GOT3 (cell line): ENCODE measurements around the gene RINL.
"Not testable (repeated sequence)": the region's sequence is repeated elsewhere in the genome, so short reads cannot be mapped to it uniquely, and the experiment has no call there.

Source experiments
- DNase-seq: peaks from one replicate; lab custom pipeline; 2025; ENCODE audit warnings: mixed read lengths; lab: John Stamatoyannopoulos, UW

Gene RINL

DNA sequence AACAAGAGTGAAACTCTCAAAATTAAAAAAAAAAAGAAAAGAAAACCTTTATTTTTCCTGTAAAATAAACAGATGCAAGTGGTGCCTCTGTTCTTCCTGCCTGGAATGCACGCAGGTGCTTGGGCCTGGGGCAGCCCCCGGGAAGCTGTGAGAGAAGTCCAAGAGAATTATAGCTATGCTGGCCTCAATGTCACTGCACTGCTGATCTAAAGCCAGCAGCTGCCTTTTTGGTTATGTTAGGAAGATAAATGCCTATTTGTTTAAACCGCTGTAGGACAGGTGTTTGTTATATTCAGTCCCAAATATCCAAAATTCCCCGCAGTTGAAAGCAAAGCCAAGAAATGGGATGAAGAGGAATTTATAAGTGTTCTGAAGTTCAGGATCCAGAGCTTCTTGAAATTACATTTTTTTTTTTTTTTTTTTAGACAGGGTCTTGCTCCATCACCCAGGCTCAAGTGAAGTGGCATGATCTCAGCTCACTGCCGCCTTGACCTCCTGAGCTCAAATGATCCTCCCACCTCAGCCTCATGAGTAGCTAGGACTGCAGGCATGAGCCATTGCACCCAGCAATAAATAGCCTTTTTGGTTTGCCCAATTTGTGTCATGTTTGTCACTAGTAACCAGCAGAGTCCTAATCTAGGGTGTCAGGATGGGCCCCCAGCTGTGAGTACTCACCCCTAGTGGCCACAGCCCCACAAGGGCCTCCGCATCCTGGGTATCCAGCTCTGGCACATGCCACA is 2.2 kb downstream of the RINL start:
- DNase-seq, result no peak

DNA sequence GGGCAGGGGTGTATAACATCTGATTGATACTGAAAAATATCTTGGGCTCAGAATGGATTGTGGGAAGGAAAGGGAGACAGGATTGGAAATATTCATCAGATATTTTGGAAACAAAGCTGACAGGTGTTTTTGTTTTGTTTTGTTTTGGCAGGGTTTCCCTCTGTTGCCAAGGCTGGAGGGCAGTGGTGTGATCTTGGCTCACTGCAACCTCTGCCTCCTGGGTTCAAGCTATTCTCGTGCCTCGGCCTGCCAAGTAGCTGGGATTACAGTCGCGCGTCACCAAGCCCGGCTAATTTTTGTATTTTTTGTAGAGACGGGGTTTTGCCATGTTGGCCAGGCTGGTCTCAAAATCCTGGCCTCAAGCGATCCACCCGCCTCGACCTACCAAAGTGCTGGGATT is 4.7 kb downstream of the RINL start:
- DNase-seq, result not testable (repeated sequence)

DNA sequence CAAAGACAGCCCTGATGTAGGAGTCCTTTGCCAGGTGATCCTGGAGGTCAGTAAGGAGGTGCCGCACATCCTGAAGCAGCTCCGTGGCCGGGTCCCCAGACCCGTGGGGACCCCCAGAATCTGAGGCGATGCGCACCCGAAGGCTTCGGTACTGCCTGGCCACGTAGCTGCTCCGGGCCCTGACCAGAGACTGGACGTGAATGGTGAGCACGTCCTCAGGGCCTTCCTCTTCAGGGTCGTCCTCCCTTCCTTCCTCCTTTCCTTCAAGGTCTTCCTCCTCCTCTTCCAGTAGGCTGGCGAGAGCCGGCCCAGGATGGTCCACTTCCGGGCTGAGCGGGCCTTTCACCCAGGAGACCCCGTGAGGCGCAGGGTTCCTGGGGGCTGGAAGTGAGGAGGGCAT is 7.5 kb downstream of the RINL start:
- DNase-seq, result no peak

DNA sequence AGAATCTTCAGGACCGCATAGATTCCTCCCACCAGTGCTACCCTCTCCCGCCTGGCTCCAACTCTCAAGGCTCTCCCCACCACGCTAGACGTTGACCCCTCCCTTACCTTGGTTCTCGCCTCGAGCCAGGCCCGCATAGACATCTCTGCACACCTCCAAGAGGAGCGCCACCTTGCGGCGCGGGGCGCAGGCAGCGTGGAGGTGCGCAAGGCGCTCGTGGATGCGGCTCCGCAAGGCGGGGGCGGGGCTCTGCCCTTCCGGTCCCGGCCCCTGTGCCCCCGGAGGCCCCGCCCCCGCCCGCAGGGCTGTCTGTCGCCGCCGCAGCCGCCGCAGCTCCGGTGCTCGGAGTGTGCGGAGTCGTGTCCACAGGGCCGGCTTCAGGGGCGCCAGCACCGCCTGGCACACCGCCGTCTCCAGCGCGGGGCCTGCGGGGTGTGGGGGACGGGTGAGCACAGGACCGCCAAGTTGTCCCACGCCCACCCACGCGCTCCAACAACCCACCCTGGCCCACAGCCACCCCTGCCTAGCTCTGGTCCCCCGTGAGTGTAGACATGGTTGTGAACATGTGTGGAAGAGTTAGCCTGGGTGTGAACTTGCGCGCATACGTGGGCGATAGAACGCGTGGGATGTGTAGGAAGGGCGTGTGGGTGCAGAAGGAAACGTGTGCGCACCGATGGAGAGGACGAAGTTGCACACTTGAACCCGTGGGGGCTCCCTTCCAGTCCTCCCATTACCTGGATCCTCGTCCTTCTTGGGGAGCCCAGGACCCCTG is 8.1 kb downstream of the RINL start:
- peak; percentile 47 for DNase-seq

DNA sequence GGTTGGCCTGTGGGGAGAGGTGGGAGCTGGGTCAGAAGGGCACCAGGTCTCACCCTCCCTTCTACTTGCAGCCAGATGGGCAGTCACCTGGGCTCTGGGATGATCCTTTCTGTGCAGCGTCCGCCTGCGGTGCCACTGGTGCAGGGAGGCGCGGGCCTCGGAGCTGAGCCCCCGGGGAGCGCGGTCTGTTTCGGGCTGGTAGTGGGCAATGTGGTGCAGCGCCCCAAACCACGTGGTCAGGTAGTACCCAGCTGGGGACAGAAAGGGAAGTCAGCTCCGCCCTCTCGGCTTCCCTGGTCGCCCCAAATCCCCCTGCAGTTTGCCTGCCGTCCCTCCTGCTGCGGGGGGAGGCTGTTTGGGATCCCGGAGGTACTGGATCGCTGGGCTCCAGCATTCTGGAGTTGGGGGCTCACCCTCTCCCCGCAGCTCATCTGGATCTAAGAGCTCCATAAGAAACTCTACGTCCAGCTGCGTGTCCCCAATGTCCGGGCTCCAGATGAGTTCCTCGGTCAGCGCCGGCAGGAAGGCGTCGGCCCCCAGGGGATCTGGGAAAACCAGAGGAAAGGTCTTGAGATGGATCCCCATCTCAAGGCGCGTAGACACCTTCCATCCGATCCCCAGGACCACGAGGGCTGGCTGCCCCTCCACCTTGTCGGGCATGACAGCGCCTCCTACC is 8.8 kb downstream of the RINL start:
- DNase-seq, result no peak

DNA sequence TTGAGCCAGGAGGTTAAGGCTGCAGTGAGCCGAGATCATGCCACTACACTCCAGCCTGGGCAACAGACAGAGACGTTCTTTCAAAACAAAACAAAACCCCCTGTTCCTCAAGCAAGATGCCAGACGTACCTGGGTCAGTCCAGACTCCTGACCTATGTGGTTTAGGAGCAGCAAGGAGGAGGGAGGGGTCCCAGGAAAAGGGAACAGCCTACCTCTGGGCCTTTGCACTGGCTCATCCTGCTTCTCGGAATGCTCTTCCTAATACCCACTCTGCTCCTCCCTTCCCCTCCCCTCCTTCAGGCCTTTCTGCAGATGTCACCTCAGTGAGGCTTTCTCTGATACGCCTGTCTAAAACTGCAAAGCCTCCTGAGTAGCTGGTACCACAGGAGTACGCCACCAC is 9.5 kb downstream of the RINL start:
- DNase-seq, result no peak

DNA sequence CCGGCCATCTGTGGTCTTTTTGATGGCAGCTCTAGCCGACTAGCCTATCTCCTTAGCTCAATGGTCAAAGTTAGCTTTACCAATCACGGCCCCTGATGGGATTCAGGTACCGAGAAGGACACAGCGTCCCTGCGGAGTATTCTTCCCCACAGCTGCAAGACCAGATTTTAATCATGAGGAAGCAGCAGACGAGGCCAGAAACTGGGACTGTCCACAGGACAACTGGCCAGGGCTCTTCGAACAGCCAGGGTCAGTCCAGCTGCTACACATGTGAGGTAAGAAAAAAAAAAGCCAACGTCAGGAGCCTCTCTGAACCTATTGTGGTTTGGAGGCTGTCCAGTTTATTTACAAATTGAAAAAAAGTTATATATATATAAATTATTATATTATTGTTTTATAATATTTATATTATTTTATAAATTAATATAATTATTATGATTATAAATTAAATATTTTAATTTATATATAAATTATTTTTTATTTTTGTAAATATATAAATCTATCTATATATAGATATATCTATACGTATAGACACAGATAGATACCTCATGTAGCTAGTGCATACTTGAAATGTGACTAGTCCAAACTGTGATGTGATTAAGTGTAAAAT is 10.8 kb downstream of the RINL start:
- no peak for DNase-seq

DNA sequence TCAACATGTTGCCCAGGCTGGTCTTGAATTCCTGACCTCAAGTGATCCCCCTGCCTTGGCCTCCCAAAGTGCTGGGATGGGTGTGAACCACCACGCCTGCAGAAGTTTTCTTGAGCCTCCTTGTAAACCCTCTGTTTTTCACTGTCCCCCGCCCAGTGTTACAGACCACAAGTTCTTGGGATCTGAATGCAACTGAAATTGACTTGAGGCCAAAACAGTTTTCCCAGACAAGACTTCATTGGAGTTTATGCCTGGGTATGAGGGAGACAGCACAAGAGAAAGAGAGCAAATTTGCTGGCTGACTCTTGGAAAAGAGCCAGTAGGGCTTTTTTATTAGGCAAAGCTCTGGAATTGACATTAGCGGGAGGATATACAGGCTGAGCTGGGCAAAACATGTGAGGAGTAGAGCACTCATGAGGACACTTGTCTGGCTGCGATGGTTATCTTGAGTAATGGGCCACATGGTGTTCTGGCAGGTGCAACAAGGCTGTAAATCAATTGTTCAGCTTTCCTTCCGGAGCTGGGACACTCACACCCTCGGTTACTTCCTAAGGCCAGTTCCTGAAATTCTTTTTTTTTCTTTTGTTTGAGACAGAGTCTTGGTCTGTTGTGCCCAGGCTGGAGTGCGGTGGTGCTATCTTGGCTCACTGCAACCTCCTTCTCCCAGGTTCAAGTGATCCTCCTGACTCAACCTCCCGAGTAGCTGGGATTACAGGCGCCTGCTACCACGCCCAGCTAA is 15.6 kb downstream of the RINL start:
- no peak for DNase-seq

DNA sequence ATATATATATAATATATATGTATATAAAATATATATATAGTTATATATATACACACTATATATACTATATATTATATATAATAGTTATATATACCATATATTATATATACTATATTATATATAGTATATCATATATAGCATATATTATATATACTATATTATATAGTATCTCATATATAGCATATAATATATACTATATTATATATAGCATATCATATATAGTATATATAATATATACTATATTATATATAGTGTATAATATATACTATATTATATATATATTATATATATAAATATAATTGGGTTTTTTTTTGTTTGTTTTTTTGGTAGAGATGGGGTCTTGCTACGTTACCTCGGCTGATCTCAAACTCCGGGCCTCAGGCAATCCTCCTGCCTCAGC is 16.7 kb downstream of the RINL start:
- DNase-seq, result no peak

DNA sequence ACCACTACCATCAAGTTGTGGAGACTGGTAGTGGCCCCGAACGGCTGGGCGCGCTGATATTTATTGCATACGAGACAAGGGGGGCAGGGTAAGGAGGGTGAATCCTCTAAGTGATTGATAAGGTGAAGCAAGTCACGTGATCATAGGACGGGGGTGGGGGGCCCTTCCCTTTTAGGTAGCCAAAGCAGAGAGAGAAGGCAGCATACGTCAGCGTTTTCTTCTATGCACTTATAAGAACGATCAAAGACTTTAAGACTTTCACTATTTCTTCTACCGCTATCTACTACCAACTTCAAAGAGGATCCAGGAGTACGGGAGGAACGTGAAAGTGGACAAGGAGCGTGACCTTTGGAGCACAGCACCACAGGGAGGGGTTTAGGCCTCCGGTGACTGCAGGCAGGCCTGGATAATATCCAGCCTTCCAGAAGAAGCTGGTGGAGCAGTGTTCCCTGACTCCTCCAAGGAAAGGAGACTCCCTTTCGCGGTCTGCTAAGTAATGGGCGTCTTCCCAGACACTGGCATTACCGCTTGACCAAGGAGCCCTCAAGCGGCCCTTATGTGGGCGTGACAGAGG is 18.4 kb downstream of the RINL start:
- not testable (repeated sequence) for DNase-seq

DNA sequence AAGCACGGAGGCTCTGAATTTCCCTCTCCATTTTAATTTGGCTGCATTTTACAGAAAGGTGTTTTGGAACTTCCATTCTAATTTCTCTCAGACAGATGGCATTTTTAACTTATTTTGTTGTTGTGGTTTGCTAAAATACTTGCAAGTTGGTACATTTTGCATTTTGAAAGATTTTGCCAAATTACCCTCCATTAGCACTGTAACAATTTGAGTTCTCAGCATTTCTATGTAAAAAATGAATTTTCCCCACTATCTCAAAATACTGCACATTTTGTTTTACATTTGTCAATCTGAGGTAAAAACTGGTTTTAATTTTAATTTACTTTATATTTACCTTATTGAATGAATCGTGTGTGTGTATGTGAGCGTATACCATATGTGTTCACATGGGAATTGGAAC is 21.3 kb downstream of the RINL start:
- no peak for DNase-seq

DNA sequence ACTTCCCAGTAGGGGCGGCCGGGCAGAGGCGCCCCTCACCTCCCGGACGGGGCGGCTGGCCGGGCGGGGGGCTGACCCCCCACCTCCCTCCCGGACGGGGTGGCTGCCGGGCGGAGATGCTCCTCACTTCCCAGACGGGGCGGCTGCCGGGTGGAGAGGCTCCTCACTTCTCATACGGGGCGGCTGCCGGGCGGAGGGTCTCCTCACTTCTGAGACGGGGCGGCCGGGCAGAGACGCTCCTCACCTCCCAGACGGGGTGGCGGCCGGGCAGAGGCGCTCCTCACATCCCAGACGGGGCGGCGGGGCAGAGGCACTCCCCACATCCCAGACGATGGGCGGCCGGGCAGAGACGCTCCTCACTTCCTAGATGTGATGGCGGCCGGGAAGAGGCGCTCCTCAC is 22.3 kb downstream of the RINL start:
- not testable (repeated sequence) for DNase-seq

DNA sequence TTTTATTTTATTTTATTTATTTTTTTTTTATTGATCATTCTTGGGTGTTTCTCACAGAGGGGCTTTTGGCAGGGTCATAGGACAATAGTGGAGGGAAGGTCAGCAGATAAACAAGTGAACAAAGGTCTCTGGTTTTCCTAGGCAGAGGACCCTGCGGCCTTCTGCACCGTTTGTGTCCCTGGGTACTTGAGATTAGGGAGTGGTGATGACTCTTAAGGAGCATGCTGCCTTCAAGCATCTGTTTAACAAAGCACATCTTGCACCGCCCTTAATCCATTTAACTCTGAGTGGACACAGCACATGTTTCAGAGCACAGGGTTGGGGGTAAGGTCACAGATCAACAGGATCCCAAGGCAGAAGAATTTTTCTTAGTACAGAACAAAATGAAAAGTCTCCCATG is 23.1 kb downstream of the RINL start:
- not testable (repeated sequence) for DNase-seq

DNA sequence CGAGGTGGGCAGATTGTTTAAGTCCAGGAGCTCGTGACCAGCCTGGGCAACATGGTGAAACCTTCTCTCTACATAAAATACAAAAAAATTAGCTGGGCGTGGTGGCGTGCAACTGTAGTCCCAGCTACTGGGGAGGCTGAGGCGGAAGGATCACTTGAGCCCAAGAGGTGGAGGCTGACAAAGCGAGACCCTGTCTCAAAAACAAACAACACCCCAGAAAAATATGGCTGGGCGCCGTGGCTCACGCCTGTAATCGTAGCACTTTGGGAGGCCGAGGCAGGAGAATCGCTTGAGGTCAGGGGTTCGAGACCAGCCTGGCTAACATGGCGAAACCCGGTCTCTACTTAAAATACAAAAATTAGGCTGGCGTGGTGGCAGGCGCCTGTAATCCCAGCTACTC is 24.9 kb downstream of the RINL start:
- DNase-seq, result no peak

DNA sequence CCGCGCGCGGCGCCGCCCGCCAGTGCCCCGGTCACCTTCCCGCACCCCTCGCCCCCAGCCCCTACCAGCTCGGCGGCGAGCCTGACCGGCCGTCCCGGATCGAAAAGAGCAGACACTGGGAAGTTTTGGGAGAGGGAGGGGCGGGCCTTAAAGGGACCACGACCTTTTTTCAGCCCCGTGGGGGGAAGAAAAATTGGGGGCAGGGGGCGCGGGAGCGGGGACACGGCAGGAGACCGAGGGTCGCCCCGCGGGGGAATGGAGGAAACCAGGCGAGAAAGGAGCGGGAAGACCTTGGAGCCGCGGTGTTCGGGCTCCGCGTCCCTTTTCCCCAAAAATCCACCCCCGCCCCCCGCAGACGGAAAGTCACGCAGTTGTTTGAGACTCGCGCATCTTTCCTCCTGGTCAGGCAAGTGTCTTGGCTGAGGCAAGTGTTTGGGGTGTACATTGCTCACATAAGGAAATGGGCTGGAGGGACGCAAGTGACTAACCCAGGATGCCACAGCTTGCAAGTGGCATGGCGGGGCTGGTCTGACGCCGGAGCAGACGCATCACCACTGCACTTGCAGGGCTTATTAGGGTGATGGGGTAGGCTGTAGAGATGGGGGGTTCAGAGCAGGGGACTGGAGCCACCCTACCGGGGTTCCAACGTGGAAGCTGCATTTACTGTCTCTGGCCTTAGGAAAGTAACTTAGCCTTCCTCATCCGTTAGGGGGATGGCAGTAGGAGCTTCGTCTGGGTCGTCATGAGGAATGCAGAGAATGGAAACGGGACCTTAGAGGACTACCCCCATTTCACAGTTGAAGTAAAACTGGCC is 25.6 kb downstream of the RINL start:
- DNase-seq, result peak; percentile 36

DNA sequence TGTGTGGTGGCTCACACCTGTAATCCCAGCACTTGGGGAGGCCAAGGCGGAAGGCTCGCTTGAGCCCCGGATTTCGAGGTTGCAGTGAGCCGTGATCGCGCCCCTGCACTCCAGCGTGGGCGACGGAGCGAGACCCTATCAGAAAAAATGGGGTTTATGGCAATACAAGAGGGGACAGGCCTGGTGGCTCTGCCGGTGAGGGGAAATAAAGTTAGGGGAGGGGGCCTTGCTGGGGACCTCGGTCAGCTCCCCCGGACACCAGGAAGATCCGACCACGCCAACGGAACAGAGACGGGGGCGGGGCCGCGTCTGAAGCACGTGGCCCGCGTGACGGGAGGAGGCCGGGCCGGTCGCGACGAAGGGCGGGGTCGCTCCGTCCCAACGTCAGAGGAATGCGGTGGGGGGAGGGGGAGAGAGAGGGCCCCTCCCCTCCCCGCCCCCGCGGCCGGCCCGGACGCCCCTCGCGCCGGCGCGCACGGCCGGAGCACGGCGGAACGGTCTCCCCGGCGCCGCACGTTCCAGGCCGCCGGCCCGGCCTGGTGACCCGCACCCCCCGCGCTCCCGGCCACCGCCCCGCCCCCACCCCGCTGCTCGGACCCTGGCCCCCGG is 26.3 kb downstream of the RINL start:
- DNase-seq, result peak; percentile 63

DNA sequence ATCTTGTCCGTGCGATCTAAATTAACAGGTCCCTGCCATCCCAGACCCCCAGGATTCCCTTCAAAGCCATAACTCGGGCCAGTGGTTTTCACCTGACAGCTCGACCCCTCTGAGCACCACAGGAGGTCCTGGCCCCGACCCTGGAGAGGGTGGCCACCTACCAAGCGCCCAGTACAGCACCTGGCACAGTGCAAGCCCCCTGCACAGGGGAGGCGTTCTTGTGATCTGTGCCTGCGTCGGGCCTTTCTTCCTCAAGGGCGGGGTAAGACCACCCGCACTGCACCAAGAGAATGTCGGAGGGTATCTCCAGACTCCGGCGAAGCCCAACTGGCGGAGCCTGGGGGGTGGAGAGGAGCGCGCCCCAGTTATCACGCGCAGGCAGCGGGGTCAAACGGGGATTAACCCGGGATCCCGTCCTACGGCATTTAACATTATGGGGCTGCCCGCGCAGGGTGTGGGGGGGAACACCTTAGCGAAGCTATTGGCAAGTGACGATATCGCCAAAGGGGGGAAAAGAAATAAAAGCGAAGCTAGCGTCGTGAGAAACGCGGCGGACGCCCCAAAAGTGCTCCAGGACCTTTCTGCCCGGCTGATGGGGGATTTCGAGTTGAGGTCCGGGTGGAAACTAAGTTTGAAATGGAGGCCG is 27.0 kb downstream of the RINL start:
- no peak for DNase-seq

DNA sequence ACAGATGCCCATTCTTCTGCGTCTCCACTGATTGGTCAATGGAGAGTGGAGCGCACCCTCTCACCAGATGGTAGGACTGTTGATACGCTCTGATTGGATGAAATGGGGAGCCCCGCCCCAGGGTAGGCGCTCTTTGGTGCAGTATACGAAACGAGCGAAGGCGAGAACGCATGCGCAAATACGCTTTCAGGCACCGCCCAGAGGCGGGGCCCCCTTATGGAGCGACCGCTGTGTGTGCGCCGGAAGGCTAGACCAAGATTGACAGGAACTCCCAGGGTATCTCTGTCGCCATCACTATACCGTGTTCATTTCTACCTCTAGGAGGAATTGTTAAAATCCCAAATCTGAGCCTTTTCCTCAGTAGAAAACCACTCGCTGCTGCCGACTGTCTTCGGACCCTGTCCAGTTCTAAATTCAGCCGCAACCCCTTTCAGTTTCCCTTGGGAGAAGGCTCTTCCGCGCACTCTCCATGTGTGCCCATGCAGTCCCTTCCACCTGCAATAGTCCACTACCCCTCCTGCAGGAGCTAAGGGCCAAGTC is 27.6 kb downstream of the RINL start:
- no peak for DNase-seq

DNA sequence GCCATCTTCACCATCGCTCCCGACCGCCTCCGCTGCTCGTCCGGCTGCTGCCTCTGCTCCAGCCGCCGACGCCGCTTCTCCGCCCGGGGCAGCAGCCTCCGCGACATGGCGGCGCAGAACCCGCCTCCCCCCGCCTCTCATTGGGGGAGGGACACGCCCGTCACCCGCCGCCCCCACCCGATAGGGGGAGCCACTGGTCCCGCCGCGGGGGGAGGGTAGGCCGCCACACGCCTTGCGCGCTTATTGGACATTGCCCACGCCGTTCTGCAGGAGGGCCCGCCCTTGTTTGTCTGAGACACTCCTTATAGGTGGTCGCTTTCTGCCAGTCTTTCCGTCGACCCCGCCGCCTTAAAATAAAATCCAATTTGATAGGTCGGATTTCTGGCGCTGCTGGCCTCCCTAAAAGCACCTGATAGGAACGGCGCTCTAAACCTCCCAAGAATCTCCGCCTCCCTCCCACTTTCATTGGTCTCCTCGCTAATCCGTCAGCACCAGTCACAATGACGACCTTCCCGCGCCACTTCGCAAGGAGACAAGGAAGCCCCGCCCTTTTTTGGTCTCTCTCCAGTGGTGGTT is 28.1 kb downstream of the RINL start, which contains the start of gene HNRNPL:
TSS of gene HNRNPL (minus strand) at position 127 of the 576 bp plus-strand sequence. CDS start at position 107, 20 bp downstream.
- DNase-seq, result peak; percentile 100
